Neuronal stem cell (in vitro differentiated cells): ENCODE results near the gene TMEM132E.

Source experiments
- DNase-seq: peaks from one replicate; pipeline ENCODE4 v3.0.0-alpha.2; 2013; ENCODE audit warnings: low spot score
- H2AFZ ChIP-seq: one replicate; pipeline ENCODE4 v1.6.1; 2013; ENCODE audit warnings: mild to moderate bottlenecking, low read length, inconsistent platforms
- H2AK5ac ChIP-seq: 2 replicates; pipeline ENCODE4 v1.6.1; 2013; ENCODE audit warnings: low read depth, mild to moderate bottlenecking, inconsistent platforms, low read length, moderate library complexity, mixed read lengths
- H2BK120ac ChIP-seq: 2 replicates; pipeline ENCODE4 v1.6.1; 2013; ENCODE audit warnings: low read depth, mild to moderate bottlenecking, inconsistent platforms, low read length, moderate library complexity, mixed read lengths
- H2BK12ac ChIP-seq: one replicate; pipeline ENCODE4 v1.6.1; 2013; ENCODE audit warnings: low read length, inconsistent platforms
- H2BK15ac ChIP-seq: 2 replicates; pipeline ENCODE4 v1.6.1; 2013; ENCODE audit warnings: mild to moderate bottlenecking, low read length, inconsistent platforms, mixed read lengths
- H2BK5ac ChIP-seq: one replicate; pipeline ENCODE4 v1.6.1; 2013; ENCODE audit warnings: inconsistent platforms, mild to moderate bottlenecking, low read length, moderate library complexity
- H3K14ac ChIP-seq: one replicate; pipeline ENCODE4 v1.6.1; 2013; ENCODE audit warnings: low read length, inconsistent platforms
- H3K18ac ChIP-seq: 2 replicates; pipeline ENCODE4 v1.6.1; 2013; ENCODE audit warnings: low read length, inconsistent platforms
- H3K23ac ChIP-seq: 2 replicates; pipeline ENCODE4 v1.6.1; 2013; ENCODE audit warnings: low read depth, mild to moderate bottlenecking, mixed read lengths, low read length, inconsistent platforms; ENCODE audit not compliant: poor library complexity
- H3K27ac ChIP-seq: replicated peaks from 3 replicates; pipeline ENCODE4 v1.5.1; 2013; ENCODE audit warnings: low read length, inconsistent platforms
- H3K27me3 ChIP-seq, 3 experiments: 2 replicates each; pipeline ENCODE4 v1.6.1; 2013; ENCODE audit warnings: low read length in 3 of 3, mild to moderate bottlenecking in 2 of 3, inconsistent platforms in 1 of 3, low read depth in 1 of 3, mixed read lengths in 1 of 3, moderate library complexity in 1 of 3; ENCODE audit not compliant: control insufficient read depth in 3 of 3, insufficient read depth in 3 of 3
- H3K36me3 ChIP-seq, 2 donors: replicated peaks in 1 of 2; 2 replicates each; pipeline ENCODE4 v1.6.1; 2013; ENCODE audit warnings: low read length in 2 of 2; ENCODE audit not compliant: control insufficient read depth in 2 of 2, insufficient read depth in 2 of 2
- H3K4ac ChIP-seq: 2 replicates; pipeline ENCODE4 v1.6.1; 2013; ENCODE audit warnings: inconsistent platforms, mild to moderate bottlenecking, low read length, moderate library complexity
- H3K4me1 ChIP-seq, 2 donors: 1 replicate in 1 of 2; 2 replicates in 1 of 2; pipeline ENCODE4 v1.6.1; 2013; ENCODE audit warnings: low read length in 2 of 2, low read depth in 1 of 2; ENCODE audit not compliant: control insufficient read depth in 2 of 2, insufficient read depth in 1 of 2
- H3K4me2 ChIP-seq: one replicate; pipeline ENCODE4 v1.6.1; 2013; ENCODE audit warnings: mild to moderate bottlenecking, low read length, inconsistent platforms; ENCODE audit not compliant: insufficient read depth, poor library complexity, severe bottlenecking
- H3K4me3 ChIP-seq, 2 donors: 2 replicates each; pipeline ENCODE4 v1.5.1; 2013; ENCODE audit warnings: low read length in 2 of 2, mild to moderate bottlenecking in 2 of 2, inconsistent platforms in 1 of 2, moderate library complexity in 1 of 2
- H3K79me1 ChIP-seq: one replicate; pipeline ENCODE4 v1.6.1; 2013; ENCODE audit warnings: low read depth, mild to moderate bottlenecking, inconsistent platforms, low read length, moderate library complexity
- H3K9ac ChIP-seq: one replicate; pipeline ENCODE4 v1.6.1; 2013; ENCODE audit warnings: mild to moderate bottlenecking, low read depth, low read length, inconsistent platforms; ENCODE audit not compliant: poor library complexity
- H3K9me3 ChIP-seq, 2 donors: replicated peaks in 1 of 2; 2 replicates each; pipeline versions ENCODE3 to v1.6.1; 2013; ENCODE audit warnings: low read length in 2 of 2, mild to moderate bottlenecking in 2 of 2, inconsistent platforms in 1 of 2, low read depth in 1 of 2, mixed read lengths in 1 of 2, moderate library complexity in 1 of 2; ENCODE audit not compliant: control insufficient read depth in 2 of 2, insufficient read depth in 1 of 2
- H4K8ac ChIP-seq: one replicate; pipeline ENCODE4 v1.6.1; 2013; ENCODE audit warnings: low read depth, mild to moderate bottlenecking, inconsistent platforms, low read length, moderate library complexity
- H4K91ac ChIP-seq: one replicate; pipeline ENCODE4 v1.6.1; 2013; ENCODE audit warnings: low read length, low read depth, mild to moderate bottlenecking, inconsistent platforms; ENCODE audit not compliant: poor library complexity
- WGBS, 2 donors: extraction: QIAGEN DNeasy Blood & Tissue Kit; methylation state at CpG; one replicate each; pipeline ENCODE4 v1.1.7; 2013; ENCODE audit warnings: missing lambda C conversion rate in 2 of 2, mixed read lengths in 1 of 2; ENCODE audit not compliant: insufficient read length in 2 of 2, insufficient replicate concordance in 1 of 2; ENCODE audit errors: extremely low coverage in 2 of 2; 5-methylcytosine and 5-hydroxymethylcytosine counted together

TMEM132E gene

GRCh38 chr17:34647511-34647910 lies 68.1 kb downstream of the TMEM132E start:
- Histone ChIP-seq H3K4ac (no peak overlapping the region), H2BK120ac (no peak overlapping the region), H3K27ac (no peak overlapping the region), H3K18ac (no peak overlapping the region), H3K9ac (no peak overlapping the region), H3K4me1 (peaks cover 0 to 7% of the 10 kb centered on the region in 2 donors), H4K8ac (no peak overlapping the region), H2BK15ac (no peak overlapping the region), H3K36me3 (no peaks in the 10 kb centered on the region), H3K14ac (no peak overlapping the region), H4K91ac (no peak overlapping the region), H3K9me3 (peaks cover 0 to 6% of the 10 kb centered on the region in 2 donors), H2AFZ (no peak overlapping the region), H2BK5ac (no peak overlapping the region), H3K79me1 (no peaks in the 10 kb centered on the region), H3K4me3 (no peak overlapping the region), H3K27me3 (no peaks in the 10 kb centered on the region), H2BK12ac (no peak overlapping the region), H2AK5ac (no peak overlapping the region), H3K4me2 (no peak overlapping the region), H3K23ac (no peak overlapping the region)
- no CpG with 5 or more reads among the region's 3 CpGs for WGBS, 2 donors
- DNase-seq = no peak

GRCh38 chr17:34650051-34650750 lies 70.8 kb downstream of the TMEM132E start:
- no peak overlapping the region for H3K4me3 ChIP-seq
- H3K79me1 ChIP-seq = no peaks in the 10 kb centered on the region
- no peak overlapping the region for H4K8ac ChIP-seq
- H3K18ac ChIP-seq = no peak overlapping the region
- H2BK5ac ChIP-seq = no peak overlapping the region
- H3K4ac ChIP-seq = no peak overlapping the region
- H2BK15ac ChIP-seq = no peak overlapping the region
- H3K4me2 ChIP-seq = no peak overlapping the region
- H3K9ac ChIP-seq = no peak overlapping the region
- peaks cover 0 to 6% of the 10 kb centered on the region in 2 donors for H3K9me3 ChIP-seq
- no peaks in the 10 kb centered on the region for H3K27me3 ChIP-seq
- no peak overlapping the region for H2BK12ac ChIP-seq
- no peak overlapping the region for H3K27ac ChIP-seq
- DNase-seq = no peak
- H4K91ac ChIP-seq = no peak overlapping the region
- H3K4me1 ChIP-seq = peaks cover 0 to 7% of the 10 kb centered on the region in 2 donors
- no peak overlapping the region for H2BK120ac ChIP-seq
- H2AK5ac ChIP-seq = no peak overlapping the region
- H2AFZ ChIP-seq = no peak overlapping the region
- H3K14ac ChIP-seq = no peak overlapping the region
- no peak overlapping the region for H3K23ac ChIP-seq
- no peaks in the 10 kb centered on the region for H3K36me3 ChIP-seq
- WGBS, 2 donors = no CpG with 5 or more reads among the region's 5 CpGs

- peaks cover 0 to 7% of the 10 kb centered on the region in 2 donors for H3K4me1 ChIP-seq
- peak overlapping the region; percentile 86 for H2BK12ac ChIP-seq
- no peak for DNase-seq
- H3K9ac ChIP-seq = no peak overlapping the region
- no CpG with 5 or more reads among the region's 13 CpGs for WGBS, 2 donors
- H3K36me3 ChIP-seq = no peaks in the 10 kb centered on the region
- H2BK120ac ChIP-seq = no peak overlapping the region
- no peak overlapping the region for H3K4me2 ChIP-seq
- peak overlapping the region; percentile 74 for H3K18ac ChIP-seq
- peak overlapping the region; percentile 47 for H2AK5ac ChIP-seq
- H3K9me3 ChIP-seq = peaks cover 0 to 4% of the 10 kb centered on the region in 2 donors
- no peaks in the 10 kb centered on the region for H3K79me1 ChIP-seq
- no peak overlapping the region for H2AFZ ChIP-seq
- H2BK5ac ChIP-seq = no peak overlapping the region
- H3K23ac ChIP-seq = peak overlapping the region; percentile 3
- peak overlapping the region in 1 of 2 donors; percentile 27 for H3K4me3 ChIP-seq
- no peak overlapping the region for H3K27ac ChIP-seq
- no peaks in the 10 kb centered on the region for H3K27me3 ChIP-seq
- H4K91ac ChIP-seq = no peak overlapping the region
- H3K4ac ChIP-seq = no peak overlapping the region
- peak overlapping the region; percentile 28 for H2BK15ac ChIP-seq
- no peak overlapping the region for H4K8ac ChIP-seq
- H3K14ac ChIP-seq = peak overlapping the region; percentile 57
Observed at GRCh38 chr17:34651402-34651811, 72.0 kb downstream of the TMEM132E start.

- Histone ChIP-seq H3K4me2 (no peak overlapping the region), H3K4me3 (no peak overlapping the region), H3K18ac (no peak overlapping the region), H2BK12ac (no peak overlapping the region), H4K8ac (no peak overlapping the region), H2AFZ (no peak overlapping the region), H3K14ac (no peak overlapping the region), H3K36me3 (no peaks in the 10 kb centered on the region), H4K91ac (no peak overlapping the region), H3K23ac (no peak overlapping the region), H3K4ac (no peak overlapping the region), H2BK15ac (no peak overlapping the region), H3K79me1 (no peaks in the 10 kb centered on the region), H2AK5ac (no peak overlapping the region), H3K9ac (no peak overlapping the region), H3K4me1 (peaks cover 0 to 7% of the 10 kb centered on the region in 2 donors), H2BK5ac (no peak overlapping the region), H3K9me3 (peaks cover 0 to 4% of the 10 kb centered on the region in 2 donors), H3K27ac (no peak overlapping the region), H2BK120ac (no peak overlapping the region), H3K27me3 (no peaks in the 10 kb centered on the region)
- no peak for DNase-seq
- WGBS, 2 donors = 100% methylated on average over 1 of the region's 8 CpGs; no CpG with 5 or more reads in 1 of the 2 donors
Observed at GRCh38 chr17:34652021-34652555, 72.7 kb downstream of the TMEM132E start.
